SK-N-SH treated with all-trans-retinoic acid at 6 μM for 48 hours (cell line): ENCODE data around the gene TSPYL4.

ENCODE experiments used
- ATAC-seq: fragments of 200-7000 bp; cut with Tn5 transposase; 3 replicates; pipeline ENCODE4 v1.9.1; 2020; ENCODE audit warnings: mild to moderate bottlenecking, moderate library complexity
- ARNTL ChIP-seq: fragments of 450-650 bp; formaldehyde crosslinking; IDR thresholded peaks from 2 replicates; pipeline ENCODE4 v1.5.0; 2020; ENCODE audit warnings: low read depth, mild to moderate bottlenecking, moderate library complexity, borderline replicate concordance
- BACH2 ChIP-seq: fragments of 250-450 bp; sonication (Bioruptor Pico); IDR thresholded peaks from 2 replicates; pipeline ENCODE4 v1.9.0; 2021; ENCODE audit warnings: mild to moderate bottlenecking, borderline replicate concordance
- CREB5 ChIP-seq: fragments of 250-450 bp; sonication (Bioruptor Pico); IDR thresholded peaks from 2 replicates; pipeline ENCODE4 v1.5.1; 2020; ENCODE audit warnings: low read depth, mild to moderate bottlenecking, moderate library complexity
- CSDC2 ChIP-seq: fragments of 250-450 bp; sonication (Bioruptor Pico); IDR thresholded peaks from 2 replicates; pipeline ENCODE4 v1.5.0; 2020; ENCODE audit warnings: mild to moderate bottlenecking, moderate library complexity
- CSRNP3 ChIP-seq: fragments of 250-450 bp; sonication (Bioruptor Pico); IDR thresholded peaks from 2 replicates; pipeline ENCODE4 v1.5.1; 2021; ENCODE audit warnings: mild to moderate bottlenecking, moderate library complexity
- ESRRG ChIP-seq: fragments of 250-450 bp; sonication (Bioruptor Pico); IDR thresholded peaks from 2 replicates; pipeline ENCODE4 v1.6.1; 2021; ENCODE audit warnings: mild to moderate bottlenecking
- GLIS3 ChIP-seq: fragments of 250-450 bp; sonication (Bioruptor Pico); IDR thresholded peaks from 2 replicates; pipeline ENCODE4 v1.5.0; 2020; ENCODE audit warnings: mild to moderate bottlenecking, moderate library complexity
- ISL1 ChIP-seq: fragments of 250-450 bp; sonication (Bioruptor Pico); IDR thresholded peaks from 2 replicates; pipeline ENCODE4 v2.1.2; 2022; ENCODE audit warnings: mild to moderate bottlenecking, moderate library complexity
- OSR1 ChIP-seq: fragments of 250-450 bp; sonication (Bioruptor Pico); IDR thresholded peaks from 2 replicates; pipeline ENCODE4 v1.8.0; 2022; ENCODE audit warnings: moderate library complexity, mild to moderate bottlenecking, inconsistent platforms
- PATZ1 ChIP-seq: fragments of 250-450 bp; sonication (Bioruptor Pico); IDR thresholded peaks from 2 replicates; pipeline ENCODE4 v1.8.0; 2020; ENCODE audit warnings: mild to moderate bottlenecking, moderate library complexity, borderline replicate concordance
- POU6F1 ChIP-seq: fragments of 250-450 bp; sonication (Bioruptor Pico); IDR thresholded peaks from 2 replicates; pipeline ENCODE4 v1.8.0; 2021; ENCODE audit warnings: low read depth, mild to moderate bottlenecking, moderate library complexity, borderline replicate concordance
- PPARA ChIP-seq: fragments of 250-450 bp; sonication (Bioruptor Pico); IDR thresholded peaks from 2 replicates; pipeline ENCODE4 v1.5.0; 2020; ENCODE audit warnings: mild to moderate bottlenecking, borderline replicate concordance
- RARB ChIP-seq: fragments of 250-450 bp; sonication (Bioruptor Pico); IDR thresholded peaks from 2 replicates; pipeline ENCODE4 v1.8.0; 2021; ENCODE audit warnings: mild to moderate bottlenecking, moderate library complexity
- SNAI2 ChIP-seq: fragments of 250-450 bp; sonication (Bioruptor Pico); IDR thresholded peaks from 2 replicates; pipeline ENCODE4 v1.5.0; 2020; ENCODE audit warnings: mild to moderate bottlenecking, moderate library complexity
- TOX ChIP-seq: fragments of 250-450 bp; sonication (Bioruptor Pico); IDR thresholded peaks from 2 replicates; pipeline ENCODE4 v1.8.0; 2021; ENCODE audit warnings: mild to moderate bottlenecking, moderate library complexity, borderline replicate concordance
- TSHZ2 ChIP-seq: fragments of 250-450 bp; sonication (Bioruptor Pico); IDR thresholded peaks from 2 replicates; pipeline ENCODE4 v1.5.0; 2020; ENCODE audit warnings: mild to moderate bottlenecking, moderate library complexity
- ZC3H10 ChIP-seq: fragments of 250-450 bp; sonication (Bioruptor Pico); IDR thresholded peaks from 2 replicates; pipeline ENCODE4 v1.5.1; 2021; ENCODE audit warnings: mild to moderate bottlenecking, moderate library complexity
- ZFP30 ChIP-seq: fragments of 450-650 bp; formaldehyde crosslinking; IDR thresholded peaks from 2 replicates; pipeline ENCODE4 v1.5.0; 2022; ENCODE audit warnings: mild to moderate bottlenecking, moderate library complexity
- ZNF70 ChIP-seq: fragments of 450-650 bp; formaldehyde crosslinking; IDR thresholded peaks from 2 replicates; pipeline ENCODE4 v1.5.0; 2020; ENCODE audit warnings: mild to moderate bottlenecking, moderate library complexity

TSPYL4 gene

GRCh38 chr6:116263353-116263752 lies 9.5 kb upstream of the TSPYL4 start:
- no peak for ATAC-seq
- TF ChIP-seq GLIS3 (CRISPR knock-in tag): no peak
- no peak for TF ChIP-seq TSHZ2
- TF ChIP-seq BACH2: no peak
- no peak for TF ChIP-seq CREB5 (CRISPR knock-in tag)
- TF ChIP-seq TOX (CRISPR knock-in tag): no peak
- no peak for TF ChIP-seq SNAI2 (CRISPR knock-in tag)
- no peak for TF ChIP-seq PPARA
- TF ChIP-seq ZFP30 (CRISPR knock-in tag): no peak
- TF ChIP-seq RARB: no peak
- no peak for TF ChIP-seq ZNF70 (CRISPR knock-in tag)
- no peak for TF ChIP-seq ISL1 (CRISPR knock-in tag)
- no peak for TF ChIP-seq ARNTL (CRISPR knock-in tag)
- TF ChIP-seq ESRRG (CRISPR knock-in tag): no peak
- no peak for TF ChIP-seq ZC3H10
- no peak for TF ChIP-seq OSR1 (CRISPR knock-in tag)

- TF ChIP-seq CSRNP3 (CRISPR knock-in tag) (no peak), OSR1 (CRISPR knock-in tag) (no peak), BACH2 (no peak), ZC3H10 (no peak), CREB5 (CRISPR knock-in tag) (no peak), PATZ1 (CRISPR knock-in tag) (no peak), ARNTL (CRISPR knock-in tag) (no peak)
- ATAC-seq: no peak
These were observed 4.6 kb upstream of the TSPYL4 start for GRCh38 chr6:116258520-116258919.

- no peak for ATAC-seq
- no peak for TF ChIP-seq POU6F1 (CRISPR knock-in tag)
- TF ChIP-seq CSDC2 (CRISPR knock-in tag): no peak
- TF ChIP-seq CREB5 (CRISPR knock-in tag): no peak
- TF ChIP-seq ARNTL (CRISPR knock-in tag): no peak
- TF ChIP-seq BACH2: no peak
- TF ChIP-seq OSR1 (CRISPR knock-in tag): no peak
- no peak for TF ChIP-seq GLIS3 (CRISPR knock-in tag)
- no peak for TF ChIP-seq ZFP30 (CRISPR knock-in tag)
- no peak for TF ChIP-seq TSHZ2
- TF ChIP-seq SNAI2 (CRISPR knock-in tag): no peak
These were observed 2.8 kb upstream of the TSPYL4 start for GRCh38 chr6:116256694-116257093.
